HG03064 (cell line): ENCODE results near the gene PTPN7.
"Not testable (repeated sequence)": the region's sequence is repeated elsewhere in the genome, so short reads cannot be mapped to it uniquely, and the experiment has no call there.

Experiments used
- ATAC-seq: cut with Tn5 transposase; IDR thresholded peaks from one replicate; pipeline ENCODE4 v1.9.1; 2021; ENCODE audit warnings: low read depth; ENCODE audit not compliant: unreplicated experiment

Gene PTPN7

DNA sequence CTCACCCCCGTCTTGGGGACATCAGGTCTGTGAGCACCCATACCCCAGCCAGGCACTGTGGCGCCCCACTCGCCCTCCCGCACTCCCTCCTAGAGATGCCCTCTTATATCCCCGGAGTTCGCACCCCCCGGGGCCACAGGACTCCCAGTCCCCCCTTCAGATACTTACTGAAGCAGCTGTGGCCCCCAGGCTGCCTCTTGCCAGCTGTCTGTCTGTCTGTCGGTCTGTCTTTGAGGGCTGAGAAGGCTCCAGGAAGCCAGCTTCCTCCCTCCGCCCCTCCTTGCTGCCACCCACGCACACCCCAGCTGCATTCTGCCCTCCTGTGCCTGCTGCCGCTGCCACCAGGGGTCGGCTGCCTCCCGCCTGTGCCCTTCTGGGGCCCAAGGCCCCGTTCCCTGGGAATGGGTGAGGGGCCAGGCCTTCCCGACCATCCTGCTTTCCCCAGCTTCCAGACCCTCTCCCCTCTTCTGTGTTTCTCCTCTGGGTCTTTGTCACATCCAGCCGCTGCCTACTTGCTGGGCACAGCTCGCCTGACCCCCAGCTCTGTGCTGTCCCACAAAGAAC lies at the start of gene PTPN7:
Gene PTPN7, minus strand, starts transcription at position 226 of the 564 bp plus-strand sequence. CDS start 1,200 bp downstream, outside the sequence.
- no peak for ATAC-seq

DNA sequence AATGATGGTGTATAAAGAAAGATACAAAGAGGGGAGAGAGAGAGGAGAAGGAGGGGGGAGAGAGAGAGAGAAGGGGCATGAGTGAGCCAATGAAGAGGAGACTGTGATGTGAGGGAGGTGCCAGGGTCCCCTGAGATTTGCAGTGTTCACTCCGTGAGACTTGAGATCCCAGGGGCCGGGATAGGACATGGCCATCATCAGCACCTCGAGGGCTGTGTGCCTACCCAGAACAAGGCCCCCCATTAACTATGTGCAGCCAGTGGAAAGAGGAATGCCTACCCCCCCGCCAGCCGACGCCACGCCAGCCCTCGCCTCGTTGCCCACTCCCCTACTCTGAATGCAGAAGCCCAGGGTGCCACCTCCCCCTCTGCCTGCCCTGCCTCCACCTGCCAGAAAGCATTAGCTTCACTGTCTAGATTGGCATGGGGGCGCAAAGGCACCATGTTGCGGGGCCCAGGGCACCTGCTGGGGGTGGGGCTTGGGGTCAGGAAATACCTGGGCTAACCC lies 48.0 kb upstream of the PTPN7 start:
- ATAC-seq, result no peak

DNA sequence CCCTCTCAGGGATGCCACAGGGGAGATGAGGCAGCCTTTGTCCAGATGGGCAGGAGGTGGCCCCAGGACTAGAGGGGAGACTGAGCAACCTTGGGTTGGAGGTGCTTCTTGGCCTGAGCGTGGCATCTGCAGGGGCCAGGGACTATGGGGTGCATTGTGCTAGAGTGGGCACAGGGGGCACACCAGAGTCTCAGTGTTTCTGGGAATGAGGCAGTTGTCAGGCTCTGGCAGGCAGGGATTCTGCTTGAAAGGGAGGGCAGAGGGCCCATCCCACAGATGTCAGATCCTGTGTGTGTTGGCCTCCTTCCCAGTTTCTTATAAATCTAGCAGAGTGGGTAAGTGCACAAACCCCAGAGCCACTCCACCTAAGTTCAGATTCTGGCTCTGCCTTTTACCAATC lies 46.9 kb upstream of the PTPN7 start:
- no peak for ATAC-seq

DNA sequence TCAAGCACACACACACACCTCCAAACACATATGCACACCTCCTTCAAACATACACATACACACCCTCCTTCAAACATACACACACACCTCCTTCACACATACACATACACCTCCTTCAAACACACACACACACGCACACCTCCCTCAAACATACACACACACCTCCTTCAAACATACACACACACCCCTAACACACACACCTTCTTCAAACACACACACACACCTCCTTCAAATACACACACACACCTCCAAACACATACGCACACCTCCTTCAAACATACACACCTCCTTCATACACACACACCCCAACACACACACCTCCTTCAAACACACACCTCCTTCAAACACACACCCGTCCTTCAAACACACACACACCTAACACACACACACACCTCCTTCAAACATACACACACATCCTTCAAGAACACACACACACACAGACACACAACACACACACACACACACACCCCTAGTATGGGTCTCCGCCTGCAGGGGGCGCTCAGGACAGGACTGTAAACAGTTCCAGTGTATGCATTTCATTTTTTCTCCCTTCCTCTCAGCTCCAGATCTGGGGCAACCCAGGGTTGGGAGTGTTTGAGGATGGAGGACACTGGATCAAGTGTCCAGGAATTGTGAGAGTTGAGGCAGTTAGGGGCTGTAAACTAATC lies 45.3 kb upstream of the PTPN7 start:
- no peak for ATAC-seq

DNA sequence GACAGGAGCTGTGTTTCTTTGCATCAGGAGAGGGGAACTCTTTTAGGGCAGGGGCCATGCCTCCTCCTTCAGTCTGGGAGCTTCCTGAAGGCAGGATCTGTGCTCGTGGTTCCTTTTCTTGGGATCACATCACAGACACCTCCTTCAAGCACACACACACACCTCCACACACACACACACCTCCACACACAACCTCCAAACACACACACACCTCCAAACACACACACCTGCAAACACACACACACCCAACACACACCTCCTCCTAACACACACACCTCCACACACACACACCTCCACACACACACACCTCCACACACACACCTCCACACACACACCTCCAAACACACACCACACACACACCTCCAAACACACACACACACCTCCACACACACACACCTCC lies 43.7 kb upstream of the PTPN7 start:
- ATAC-seq, result no peak

DNA sequence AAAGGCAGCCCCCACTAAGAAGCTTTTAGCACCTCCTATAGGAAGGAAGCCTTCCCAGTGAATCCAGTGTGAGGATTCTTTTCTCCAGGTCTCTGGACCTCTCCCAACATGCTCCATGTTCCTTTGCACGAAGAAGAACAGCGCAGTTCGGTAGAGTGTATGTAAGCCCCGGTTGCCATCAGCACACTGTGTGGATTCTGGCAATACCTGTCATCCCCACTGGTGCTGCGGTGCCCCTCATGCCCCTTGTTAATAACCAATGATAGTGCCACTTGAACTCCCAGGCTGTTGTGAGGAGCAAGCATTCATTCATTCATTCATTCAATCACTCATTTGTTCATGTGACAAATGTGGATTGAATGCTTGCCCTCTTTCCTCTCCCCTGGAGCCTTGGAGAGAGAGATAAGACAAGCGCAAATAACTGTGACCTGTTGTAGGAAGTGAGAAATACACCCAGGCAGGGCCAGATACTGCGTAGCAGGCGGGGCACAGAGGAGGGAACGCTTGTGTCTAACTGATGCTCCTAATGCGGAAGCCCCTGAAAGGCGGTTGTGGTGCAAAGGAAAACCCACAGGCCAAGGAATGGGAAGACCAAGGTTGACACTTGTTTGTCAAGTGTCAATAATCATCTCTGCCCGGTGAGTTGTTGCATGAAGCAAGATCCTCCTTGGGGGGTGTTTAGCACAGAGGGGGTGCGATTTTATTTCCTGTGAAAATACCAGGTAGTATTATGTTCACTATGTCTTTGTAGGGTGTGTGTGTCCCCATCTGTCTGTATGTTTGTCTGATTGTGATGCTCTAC lies 43.0 kb upstream of the PTPN7 start:
- ATAC-seq, result no peak

DNA sequence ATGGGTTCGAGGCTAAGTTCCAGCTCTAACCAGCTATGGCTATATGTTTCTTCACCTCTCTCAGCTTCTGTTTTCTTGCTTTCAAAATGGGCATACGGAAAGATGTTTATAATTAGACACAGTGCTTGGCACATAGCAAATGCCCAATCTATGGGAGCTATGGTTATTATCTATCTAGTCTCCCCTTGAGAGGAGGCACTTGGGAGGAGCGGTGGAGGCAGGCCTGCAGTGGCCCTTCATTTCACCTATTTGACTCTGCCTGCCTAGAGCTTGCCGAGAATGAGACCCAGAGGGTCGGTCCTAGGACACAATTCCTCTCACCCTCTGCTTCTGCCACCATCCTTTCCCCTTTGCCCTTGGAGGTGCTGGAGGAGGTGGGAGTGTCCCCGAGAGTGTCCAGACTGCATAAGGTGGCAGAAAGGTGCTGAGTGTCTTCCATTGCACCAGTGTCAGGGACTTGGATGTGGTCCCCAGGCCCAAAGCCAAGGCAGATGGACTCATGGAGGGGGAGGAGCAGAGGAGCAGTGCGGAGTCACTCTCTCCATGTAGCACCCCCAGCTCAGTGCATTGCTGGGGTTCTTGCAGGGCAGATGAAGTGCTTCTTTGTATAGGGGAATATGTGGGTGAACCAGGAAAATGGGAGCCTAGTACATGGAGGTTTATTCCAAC lies 42.2 kb upstream of the PTPN7 start:
- no peak for ATAC-seq

DNA sequence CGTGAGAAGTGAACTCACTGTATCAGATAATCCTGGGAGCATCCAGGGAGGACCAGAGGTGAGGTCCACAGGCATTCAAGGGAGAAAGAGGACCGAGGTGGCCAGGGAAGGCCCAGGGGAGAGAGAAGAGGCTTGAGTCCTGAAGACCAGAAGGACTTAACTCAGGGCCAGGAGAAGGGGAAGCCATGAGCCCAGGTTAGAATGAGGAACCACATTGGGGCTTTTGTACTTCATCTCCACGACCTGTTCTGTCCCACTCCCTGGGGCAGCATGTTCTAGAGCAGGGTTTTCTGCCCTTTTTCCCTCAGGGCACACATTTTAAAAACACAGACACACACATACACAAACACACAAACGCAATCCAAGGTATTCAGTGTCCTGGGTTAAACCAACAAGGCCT lies 41.6 kb upstream of the PTPN7 start:
- no peak for ATAC-seq

DNA sequence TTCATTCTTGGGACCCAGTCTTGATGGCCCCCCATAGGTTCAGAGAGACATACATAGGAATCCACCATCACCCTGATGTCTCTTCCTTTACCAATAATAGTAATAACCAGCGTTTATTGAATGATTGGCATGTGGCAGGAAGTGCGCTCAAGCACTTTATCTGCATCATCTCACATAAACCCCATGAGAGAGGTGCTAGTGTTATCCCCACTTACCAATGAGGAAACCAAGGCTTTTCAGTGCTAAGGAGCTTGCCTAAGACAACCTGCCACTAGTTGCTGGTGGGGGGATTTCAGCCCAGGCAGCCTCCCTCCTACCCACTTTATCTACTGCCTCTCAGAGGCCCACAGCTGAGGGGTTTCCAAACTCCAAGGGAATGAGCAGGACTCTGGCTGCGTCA lies 40.9 kb upstream of the PTPN7 start:
- no peak for ATAC-seq

DNA sequence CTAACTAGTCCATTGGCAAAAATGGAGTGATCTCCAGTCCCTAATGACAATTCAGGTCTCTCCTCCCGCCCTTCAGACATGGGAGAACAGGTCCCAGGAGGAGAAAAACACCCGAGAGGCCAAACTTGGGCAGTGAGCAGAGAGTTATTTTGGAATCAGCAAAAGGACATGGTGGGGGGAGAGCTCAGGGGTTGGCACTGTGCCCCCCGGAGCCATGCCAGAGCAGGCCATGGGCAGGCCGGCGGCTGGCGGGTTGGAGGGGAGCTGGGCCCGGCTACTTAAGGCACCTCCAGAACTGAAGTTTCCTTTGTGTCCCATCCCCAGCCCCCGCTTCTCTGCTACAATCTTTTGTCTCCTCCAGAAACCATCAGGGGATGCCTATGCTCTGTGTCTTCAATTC lies 40.3 kb upstream of the PTPN7 start:
- no peak for ATAC-seq

DNA sequence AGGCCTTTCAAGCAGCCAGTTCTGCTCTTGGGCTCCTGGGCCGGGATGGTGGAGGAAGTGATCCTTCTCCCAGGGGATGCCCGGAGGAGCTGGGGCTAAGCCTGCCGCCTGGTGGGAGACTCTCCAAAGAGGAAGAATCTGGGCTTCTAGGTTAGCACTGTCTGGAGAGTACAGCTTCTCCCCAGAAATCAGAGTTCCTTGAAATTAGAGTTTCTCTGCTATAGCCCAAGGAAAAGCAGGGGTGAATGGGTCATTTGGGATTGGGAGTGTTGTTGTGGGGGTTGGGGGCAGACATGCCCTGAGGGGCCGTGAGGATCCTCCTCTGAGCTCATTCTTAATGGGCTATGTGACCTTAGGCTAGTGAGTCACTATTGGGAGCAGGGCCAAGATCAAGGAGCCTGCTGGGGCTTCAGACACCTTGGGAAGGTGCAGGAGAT lies 39.7 kb upstream of the PTPN7 start:
- no peak for ATAC-seq

DNA sequence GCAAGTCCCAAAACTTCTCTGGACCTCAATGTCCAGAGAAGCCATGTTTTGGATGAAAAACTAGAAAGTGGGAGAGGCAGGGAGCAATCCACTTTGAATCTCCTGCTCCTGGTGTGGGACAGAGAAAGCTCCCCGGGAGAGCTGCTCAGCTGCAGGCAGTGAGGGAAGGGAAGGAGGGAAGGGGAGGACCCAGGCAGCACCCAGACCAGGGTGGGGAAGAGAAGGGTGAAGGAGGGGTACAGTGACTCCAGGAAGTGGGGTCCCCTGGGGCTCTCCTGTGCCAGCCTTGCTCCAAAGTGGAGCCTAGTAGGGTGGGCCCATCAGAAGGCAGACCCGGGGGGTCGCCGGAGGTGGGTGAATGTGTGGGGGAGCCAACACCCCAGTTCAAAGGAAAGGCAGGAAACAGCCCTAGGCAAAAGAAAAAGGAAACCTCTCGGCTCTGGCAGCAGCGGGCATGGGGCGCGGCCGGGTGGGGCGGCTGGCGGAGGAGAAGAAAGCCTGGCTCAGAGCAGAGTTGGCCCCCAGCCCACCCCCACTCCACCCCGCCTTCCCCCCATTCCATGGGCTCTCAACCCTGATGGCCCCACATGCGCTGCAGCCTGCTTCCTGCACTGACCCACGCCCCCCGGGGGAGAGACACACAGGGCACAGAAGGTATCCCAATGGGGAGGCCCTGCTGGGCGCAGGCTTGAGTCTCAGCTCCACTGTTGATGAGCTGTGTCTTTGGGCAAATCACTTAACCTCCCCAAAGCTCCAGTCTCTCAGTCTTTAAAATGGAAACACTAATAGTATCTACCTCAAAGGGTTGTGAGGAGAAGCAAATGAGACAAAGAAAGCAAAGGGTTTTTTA lies 38.9 kb upstream of the PTPN7 start:
- no peak for ATAC-seq

DNA sequence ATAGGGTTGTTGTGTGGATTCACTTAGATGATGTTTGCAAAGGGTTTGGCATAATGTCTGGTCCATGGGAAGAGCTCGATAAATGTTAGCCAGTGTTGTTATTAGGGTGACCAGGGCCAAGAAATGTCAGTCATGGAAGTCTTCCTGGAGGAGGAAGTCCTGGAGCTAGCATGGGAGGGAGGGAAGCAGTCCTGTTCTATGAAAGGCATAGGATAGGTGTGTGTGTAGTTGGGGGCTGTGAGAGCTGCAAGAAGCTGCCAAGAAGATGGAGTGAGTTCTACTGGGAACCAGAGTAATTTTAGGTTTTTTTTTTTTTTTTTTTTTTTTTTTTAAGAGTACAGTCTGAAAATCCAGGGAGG lies 37.9 kb upstream of the PTPN7 start:
- no peak for ATAC-seq

DNA sequence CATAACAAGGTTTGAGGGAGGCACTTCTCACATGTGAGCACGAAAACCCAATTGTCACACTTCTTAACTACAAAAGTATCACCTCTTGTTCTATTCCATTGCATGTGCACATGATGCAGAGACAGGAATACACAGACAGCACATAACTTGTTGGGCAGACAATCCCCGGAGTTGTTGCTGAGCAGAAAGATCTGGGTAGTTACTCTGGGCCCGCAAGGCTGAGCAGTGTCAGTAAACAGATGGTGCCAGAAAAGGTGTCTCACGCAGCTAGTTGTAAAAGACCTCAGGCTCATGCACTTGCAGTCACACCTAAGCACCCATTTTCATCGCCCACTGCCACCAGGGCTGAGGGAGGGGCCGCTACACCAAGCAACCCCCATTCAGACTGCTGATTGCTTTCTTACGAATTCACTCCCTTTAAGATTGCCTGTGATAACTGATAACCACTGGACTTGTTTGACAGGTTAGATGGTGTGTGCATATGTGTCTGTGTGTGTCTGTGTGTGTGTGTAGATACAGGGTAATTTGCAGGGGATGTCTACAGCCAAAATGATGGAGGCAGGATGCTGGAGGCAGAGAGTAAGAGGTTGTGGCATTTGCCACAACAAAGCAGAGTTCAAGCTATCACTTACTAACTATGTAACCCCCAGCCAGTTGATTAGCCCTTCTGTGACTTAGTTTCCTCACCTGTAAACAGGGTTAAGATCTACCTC lies 37.4 kb upstream of the PTPN7 start:
- no peak for ATAC-seq

DNA sequence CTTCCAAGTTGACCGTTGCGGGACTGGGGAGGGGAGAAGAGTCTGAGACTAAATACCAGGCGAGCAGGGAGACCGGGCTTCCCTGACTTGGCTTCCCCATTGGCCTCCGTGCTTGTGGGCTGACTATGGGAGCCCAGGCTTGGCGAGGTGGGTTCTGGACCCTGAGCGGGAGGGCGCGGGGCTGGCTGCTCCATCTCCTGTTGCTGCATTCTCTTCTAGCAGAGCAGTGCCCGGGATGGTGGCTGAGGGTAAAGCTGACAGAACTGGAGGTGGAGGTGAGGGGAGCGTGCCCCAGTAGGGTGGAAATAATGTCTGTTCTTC lies 33.9 kb upstream of the PTPN7 start:
- no peak for ATAC-seq

DNA sequence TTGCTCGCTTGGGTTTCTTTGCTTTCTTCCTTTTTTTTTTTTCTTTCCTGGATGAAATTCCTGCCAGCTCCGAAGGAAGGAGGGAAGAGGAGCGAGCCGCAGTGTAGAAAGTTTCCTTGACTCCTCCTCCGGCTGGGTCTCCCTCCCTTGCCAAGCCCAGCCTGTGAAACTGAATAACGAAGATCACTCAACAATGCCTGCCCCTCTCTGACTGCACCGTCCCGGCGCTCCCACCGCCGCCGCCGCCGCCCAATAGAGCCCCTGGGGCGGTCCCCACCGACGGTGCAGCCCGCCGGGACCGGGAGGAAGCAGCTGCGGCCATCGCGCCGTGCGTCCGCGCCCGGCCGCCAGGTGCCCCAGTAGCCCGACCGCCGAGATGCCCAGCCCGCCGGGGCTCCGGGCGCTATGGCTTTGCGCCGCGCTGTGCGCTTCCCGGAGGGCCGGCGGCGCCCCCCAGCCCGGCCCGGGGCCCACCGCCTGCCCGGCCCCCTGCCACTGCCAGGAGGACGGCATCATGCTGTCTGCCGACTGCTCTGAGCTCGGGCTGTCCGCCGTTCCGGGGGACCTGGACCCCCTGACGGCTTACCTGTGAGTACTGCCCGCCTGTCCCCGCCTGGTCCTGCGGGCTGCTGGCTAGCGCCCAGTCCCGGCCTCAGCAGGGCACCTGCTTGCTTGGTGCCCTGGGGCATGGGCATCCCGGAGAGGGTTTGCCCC lies 33.4 kb upstream of the PTPN7 start, which contains the start of gene LGR6:
Gene LGR6, plus strand, starts transcription at position 186 of the 714 bp plus-strand sequence. Its CDS starts 191 bp downstream, at position 377.
- ATAC-seq, result no peak

DNA sequence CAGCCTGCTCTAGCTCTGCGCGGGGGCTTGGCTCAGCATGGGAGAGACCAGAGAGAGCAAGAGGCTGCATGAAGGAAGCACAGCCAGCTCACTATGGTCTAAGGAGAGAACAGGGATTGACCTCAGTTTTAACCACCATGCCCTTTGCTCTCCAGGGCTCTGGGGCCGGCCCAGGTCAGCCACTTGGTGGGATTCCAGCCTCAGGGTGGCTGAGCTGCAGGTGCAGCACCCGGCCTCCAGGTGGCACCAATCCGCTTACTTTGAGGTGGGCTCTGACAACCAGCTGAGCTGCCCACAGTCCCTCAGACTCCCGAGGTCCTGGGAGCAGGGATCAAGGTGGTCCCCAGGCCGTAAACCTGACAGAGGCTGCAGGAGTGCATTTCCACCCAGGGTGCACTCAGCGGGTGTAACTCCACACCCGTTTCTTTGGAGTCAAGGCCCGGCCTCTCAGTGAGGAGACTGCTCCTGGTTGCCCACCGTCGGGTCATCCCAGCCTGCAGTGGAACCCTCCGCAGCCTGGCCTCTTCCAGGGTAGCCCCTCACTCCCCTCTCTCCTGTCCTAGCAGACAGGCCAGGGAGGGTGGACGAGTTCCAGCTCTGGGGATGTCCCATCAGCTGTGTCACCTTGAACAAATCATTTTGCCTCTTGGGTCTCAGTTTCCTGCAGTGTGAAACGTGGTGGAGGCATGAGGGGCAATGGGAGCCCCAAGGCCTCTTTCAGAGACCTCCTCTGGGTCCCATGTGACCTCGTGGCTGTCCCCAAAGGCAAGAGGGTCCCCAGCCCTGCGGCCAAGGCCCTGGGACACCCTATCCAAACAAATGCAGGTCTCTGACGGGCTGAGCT lies 32.6 kb upstream of the PTPN7 start:
- ATAC-seq, result no peak

DNA sequence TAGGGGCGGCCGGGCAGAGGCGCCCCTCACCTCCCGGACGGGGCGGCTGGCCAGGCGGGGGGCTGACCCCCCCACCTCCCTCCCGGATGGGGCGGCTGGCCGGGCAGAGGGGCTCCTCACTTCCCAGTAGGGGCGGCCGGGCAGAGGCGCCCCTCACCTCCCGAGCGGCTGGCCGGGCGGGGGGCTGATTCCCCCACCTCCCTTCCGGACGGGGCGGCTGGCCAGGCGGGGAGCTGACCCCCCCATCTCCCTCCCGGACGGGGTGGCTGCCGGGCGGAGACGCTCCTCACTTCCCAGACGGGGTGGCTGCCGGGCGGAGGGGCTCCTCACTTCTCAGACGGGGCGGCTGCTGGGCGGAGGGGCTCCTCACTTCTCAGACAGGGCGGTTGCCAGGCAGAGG lies 31.0 kb upstream of the PTPN7 start:
- not testable (repeated sequence) for ATAC-seq
